A549 (cell line): ENCODE results near the gene OPHN1. TPM values are rescaled to one million over a fixed set of nuclear protein-coding genes. Genes with fewer than 3 reads are reported as not detected.
A peak's percentile ranks its signal among the peaks of the same experiment; 100 is the strongest.

ENCODE experiments used
- ATAC-seq, 2 experiments: fragments of 200-7000 bp in 1 of 2; fragments of >200 bp in 1 of 2; cut with Nextera tagmentation in 1 of 2; cut with Tn5 transposase in 1 of 2; 3 replicates each; pipeline versions ENCODE4 v1.8.0 to v1.9.1; 2018 to 2020; ENCODE audit warnings: mild to moderate bottlenecking in 1 of 2, moderate library complexity in 1 of 2
- CTCF ChIA-PET: fragments of 300-600 bp; sonication (Branson Sonifier 250); formaldehyde crosslinking; extraction: SDS; loops from one replicate; lab custom pipeline; 2021; ENCODE audit warnings: antibody characterized with exemption, inconsistent platforms; lab: Yijun Ruan, JAX
- POLR2A ChIA-PET: fragments of 350-600 bp; formaldehyde crosslinking; extraction: SDS; loops from one replicate; lab custom pipeline; 2021; ENCODE audit warnings: antibody characterized with exemption, inconsistent platforms; lab: Yijun Ruan, JAX
- DNase-seq, 2 experiments: peaks; one replicate each; pipeline versions ENCODE4 v3.0.0 to v3.0.0-alpha.2; 2011 to 2016; ENCODE audit warnings: low read depth in 1 of 2, low spot score in 1 of 2
- FAIRE-seq: peaks from 2 replicates; lab custom pipeline; 2011; peaks lifted over from hg19 to GRCh38; lab: Jason Lieb, UNC
- H3K27ac ChIP-seq, 2 experiments: fragments of >200 bp; sonication (Bioruptor Twin); formaldehyde crosslinking; 3 replicates each; pipeline ENCODE4 v1.5.1; 2016 to 2017
- H3K4me1 ChIP-seq: fragments of >200 bp; sonication (Bioruptor Twin); formaldehyde crosslinking; 3 replicates; pipeline ENCODE4 v1.6.1; 2016
- H3K4me2 ChIP-seq: fragments of >200 bp; sonication (Bioruptor Twin); formaldehyde crosslinking; 3 replicates; pipeline ENCODE4 v1.6.1; 2016
- H3K4me3 ChIP-seq: fragments of >200 bp; sonication (Bioruptor Twin); formaldehyde crosslinking; 3 replicates; pipeline ENCODE4 v1.5.1; 2016
- H3K9me3 ChIP-seq: fragments of >200 bp; sonication (Bioruptor Twin); formaldehyde crosslinking; 3 replicates; pipeline ENCODE4 v1.6.1; 2016
- CBX2 ChIP-seq: fragments of 200-600 bp; sonication (generic); IDR thresholded peaks from 2 replicates; pipeline ENCODE4 v1.6.1; 2016; ENCODE audit warnings: low read depth, mild to moderate bottlenecking, borderline replicate concordance
- CBX8 ChIP-seq: fragments of 200-600 bp; sonication (generic); IDR thresholded peaks from 2 replicates; pipeline ENCODE4 v1.6.1; 2016
- CEBPB ChIP-seq, 2 experiments: fragments of >200 bp in 1 of 2; sonication (Bioruptor Twin) in 1 of 2; formaldehyde crosslinking in 1 of 2; IDR thresholded peaks; 2 replicates each; pipeline ENCODE4 v1.6.1; 2012 to 2016
- ESRRA ChIP-seq: fragments of 150-350 bp; IDR thresholded peaks from 2 replicates; pipeline ENCODE4 v1.6.1; 2014; ENCODE audit warnings: mild to moderate bottlenecking, low read length, borderline replicate concordance
- HEYL ChIP-seq: fragments of 250-450 bp; sonication (Bioruptor Pico); IDR thresholded peaks from 2 replicates; pipeline ENCODE4 v1.8.0; 2021; ENCODE audit warnings: mild to moderate bottlenecking, moderate library complexity
- KDM1A ChIP-seq: fragments of 200-600 bp; sonication (generic); IDR thresholded peaks from 2 replicates; pipeline ENCODE4 v1.6.1; 2016; ENCODE audit warnings: low read depth, mild to moderate bottlenecking
- KDM5A ChIP-seq: fragments of 200-600 bp; sonication (generic); IDR thresholded peaks from 2 replicates; pipeline ENCODE4 v1.6.1; 2016; ENCODE audit warnings: antibody characterized with exemption, mild to moderate bottlenecking
- NFE2L2 ChIP-seq: fragments of 150-350 bp; conservative IDR thresholded peaks from 2 replicates; pipeline ENCODE4 v1.6.1; 2014; ENCODE audit warnings: low read length
- NPAS2 ChIP-seq: fragments of 250-450 bp; sonication (Bioruptor Pico); IDR thresholded peaks from 2 replicates; pipeline ENCODE4 v1.8.0; 2022; ENCODE audit warnings: mild to moderate bottlenecking, moderate library complexity, borderline replicate concordance
- RAD21 ChIP-seq, 2 experiments: fragments of >200 bp in 1 of 2; sonication (Bioruptor Twin) in 1 of 2; formaldehyde crosslinking in 1 of 2; IDR thresholded peaks in 1 of 2; conservative IDR thresholded peaks in 1 of 2; 2 replicates in 1 of 2; 3 replicates in 1 of 2; pipeline ENCODE4 v1.6.1; 2012 to 2018; ENCODE audit warnings: inconsistent platforms in 1 of 2
- RARB ChIP-seq: fragments of 250-450 bp; sonication (Bioruptor Pico); IDR thresholded peaks from 2 replicates; pipeline ENCODE4 v1.8.0; 2021; ENCODE audit warnings: mild to moderate bottlenecking, moderate library complexity
- RCOR1 ChIP-seq: fragments of 150-350 bp; IDR thresholded peaks from 2 replicates; pipeline ENCODE4 v1.6.1; 2014; ENCODE audit warnings: antibody characterized with exemption, low read length, low read depth
- RFX5 ChIP-seq: fragments of 450-650 bp; IDR thresholded peaks from 2 replicates; pipeline ENCODE4 v1.7.1; 2014; ENCODE audit warnings: antibody characterized with exemption, mild to moderate bottlenecking, moderate library complexity
- RNF2 ChIP-seq: fragments of 200-600 bp; sonication (generic); IDR thresholded peaks from 2 replicates; pipeline ENCODE4 v1.6.1; 2016; ENCODE audit warnings: low read depth, mild to moderate bottlenecking, antibody characterized with exemption, moderate library complexity, borderline replicate concordance
- SREBF2 ChIP-seq: fragments of 450-650 bp; IDR thresholded peaks from 2 replicates; pipeline ENCODE4 v1.6.1; 2014; ENCODE audit warnings: mild to moderate bottlenecking, moderate library complexity
- ZC3H11A ChIP-seq: fragments of 450-650 bp; IDR thresholded peaks from 2 replicates; pipeline ENCODE4 v1.6.1; 2014; ENCODE audit warnings: antibody characterized with exemption, mild to moderate bottlenecking
- ZFP36 ChIP-seq: fragments of 450-650 bp; IDR thresholded peaks from 2 replicates; pipeline ENCODE4 v1.6.1; 2014; ENCODE audit warnings: borderline replicate concordance; ENCODE audit not compliant: partially characterized antibody
- ZNF302 ChIP-seq: fragments of 250-450 bp; sonication (Bioruptor Pico); IDR thresholded peaks from 2 replicates; pipeline ENCODE4 v1.9.0; 2021; ENCODE audit warnings: inconsistent platforms, mild to moderate bottlenecking, moderate library complexity
- ZSCAN20 ChIP-seq: fragments of 250-450 bp; sonication (Bioruptor Pico); IDR thresholded peaks from 2 replicates; pipeline ENCODE4 v1.8.0; 2022; ENCODE audit warnings: mild to moderate bottlenecking, moderate library complexity
- WGBS: methylation state at CpG from one replicate; pipeline ENCODE4 v1.1.6; 2017; ENCODE audit errors: missing lambda C conversion rate; 5-methylcytosine and 5-hydroxymethylcytosine counted together
- polyA plus RNA-seq, 4 experiments: library from polyadenylated mRNA; depleted of rRNA in 3 of 4; stranded (reverse); fragments of >200 nt; fragmentation: RNase III in 1 of 4; extraction: RNeasy Plus Mini Kit Qiagen cat#74134 plus additional on column Dnase treatment in 1 of 4; gene quantifications; 2 replicates in 3 of 4; 3 replicates in 1 of 4; pipeline ENCODE4 v1.2.3, GENCODE V29; 2011 to 2017
- TF ChIP-seq, protein P1 (sequence below): IDR thresholded peaks from 2 replicates; pipeline ENCODE4 v1.6.1; 2012; ENCODE audit warnings: low read depth, borderline replicate concordance
- TF ChIP-seq, protein P2 (sequence below): fragments of 250-450 bp; sonication (Bioruptor Pico); IDR thresholded peaks from 2 replicates; pipeline ENCODE4 v1.5.0; 2020; ENCODE audit warnings: low read depth, mild to moderate bottlenecking, moderate library complexity
- TF ChIP-seq, protein P3 (sequence below): fragments of 200-600 bp; sonication (generic); IDR thresholded peaks from 2 replicates; pipeline ENCODE4 v1.6.1; 2016; ENCODE audit warnings: antibody characterized with exemption, mild to moderate bottlenecking, moderate library complexity
- TF ChIP-seq, protein P4 (sequence below): IDR thresholded peaks from 2 replicates; pipeline ENCODE4 v1.6.1; 2012
- TF ChIP-seq, protein P5 (sequence below): fragments of 450-650 bp; IDR thresholded peaks from 2 replicates; pipeline ENCODE4 v1.6.1; 2014; ENCODE audit warnings: antibody characterized with exemption

The OPHN1 gene
- polyA plus RNA-seq, 2 of the 4 experiments (the other 2 are of a cell fraction): 2.0 to 5.7 TPM

DNA sequence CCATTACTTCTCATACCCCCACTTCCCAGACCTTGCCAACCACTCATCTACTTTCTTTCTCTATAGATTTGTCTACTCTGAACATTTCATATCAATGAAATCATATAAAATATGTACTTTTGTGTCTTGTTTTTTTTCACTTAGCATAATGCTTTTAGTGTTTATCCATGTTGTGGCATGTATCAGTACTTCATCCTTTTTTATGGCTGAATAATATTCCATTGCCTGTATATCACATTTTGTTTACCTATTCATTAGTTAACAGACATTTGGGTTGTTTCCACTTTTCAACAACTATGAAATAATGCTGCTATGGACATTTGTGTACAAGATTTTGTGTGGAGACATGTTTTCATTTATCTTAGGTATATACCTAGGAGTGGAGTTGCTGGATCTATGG lies 324.1 kb downstream of the OPHN1 start:
- peak; percentile 91 for FAIRE-seq
- DNase-seq: no peak
- CTCF ChIA-PET: no interaction called here
- Histone ChIP-seq H3K4me1 (peaks cover under 1% of the 10 kb centered on the region; the same call in 2 of the 3 replicates), H3K9me3 (no peaks in the 10 kb centered on the region), H3K4me2 (no peak overlapping the region), H3K4me3 (no peak overlapping the region), H3K27ac (no peak overlapping the region)
- TF ChIP-seq, protein P1, sequence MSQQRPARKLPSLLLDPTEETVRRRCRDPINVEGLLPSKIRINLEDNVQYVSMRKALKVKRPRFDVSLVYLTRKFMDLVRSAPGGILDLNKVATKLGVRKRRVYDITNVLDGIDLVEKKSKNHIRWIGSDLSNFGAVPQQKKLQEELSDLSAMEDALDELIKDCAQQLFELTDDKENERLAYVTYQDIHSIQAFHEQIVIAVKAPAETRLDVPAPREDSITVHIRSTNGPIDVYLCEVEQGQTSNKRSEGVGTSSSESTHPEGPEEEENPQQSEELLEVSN: no peak
- TF ChIP-seq ZFP36 (no peak), RAD21 (conservative IDR thresholded peaks at IDR 0.05 in 1 of 2, IDR thresholded peaks at IDR 0.05 in 1 of 2) (no peak), RNF2 (no peak), CBX8 (no peak), ZNF302 (no peak), SREBF2 (no peak), NFE2L2 (no peak), ESRRA (no peak), CEBPB (IDR thresholded peaks at IDR 0.05) (no peak), CBX2 (no peak), ZC3H11A (no peak), KDM5A (no peak), KDM1A (no peak), RARB (CRISPR knock-in tag) (no peak), ZSCAN20 (CRISPR knock-in tag) (no peak), HEYL (no peak)
- TF ChIP-seq, protein P2, sequence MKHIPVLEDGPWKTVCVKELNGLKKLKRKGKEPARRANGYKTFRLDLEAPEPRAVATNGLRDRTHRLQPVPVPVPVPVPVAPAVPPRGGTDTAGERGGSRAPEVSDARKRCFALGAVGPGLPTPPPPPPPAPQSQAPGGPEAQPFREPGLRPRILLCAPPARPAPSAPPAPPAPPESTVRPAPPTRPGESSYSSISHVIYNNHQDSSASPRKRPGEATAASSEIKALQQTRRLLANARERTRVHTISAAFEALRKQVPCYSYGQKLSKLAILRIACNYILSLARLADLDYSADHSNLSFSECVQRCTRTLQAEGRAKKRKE (CRISPR knock-in tag): no peak
- TF ChIP-seq, protein P3, sequence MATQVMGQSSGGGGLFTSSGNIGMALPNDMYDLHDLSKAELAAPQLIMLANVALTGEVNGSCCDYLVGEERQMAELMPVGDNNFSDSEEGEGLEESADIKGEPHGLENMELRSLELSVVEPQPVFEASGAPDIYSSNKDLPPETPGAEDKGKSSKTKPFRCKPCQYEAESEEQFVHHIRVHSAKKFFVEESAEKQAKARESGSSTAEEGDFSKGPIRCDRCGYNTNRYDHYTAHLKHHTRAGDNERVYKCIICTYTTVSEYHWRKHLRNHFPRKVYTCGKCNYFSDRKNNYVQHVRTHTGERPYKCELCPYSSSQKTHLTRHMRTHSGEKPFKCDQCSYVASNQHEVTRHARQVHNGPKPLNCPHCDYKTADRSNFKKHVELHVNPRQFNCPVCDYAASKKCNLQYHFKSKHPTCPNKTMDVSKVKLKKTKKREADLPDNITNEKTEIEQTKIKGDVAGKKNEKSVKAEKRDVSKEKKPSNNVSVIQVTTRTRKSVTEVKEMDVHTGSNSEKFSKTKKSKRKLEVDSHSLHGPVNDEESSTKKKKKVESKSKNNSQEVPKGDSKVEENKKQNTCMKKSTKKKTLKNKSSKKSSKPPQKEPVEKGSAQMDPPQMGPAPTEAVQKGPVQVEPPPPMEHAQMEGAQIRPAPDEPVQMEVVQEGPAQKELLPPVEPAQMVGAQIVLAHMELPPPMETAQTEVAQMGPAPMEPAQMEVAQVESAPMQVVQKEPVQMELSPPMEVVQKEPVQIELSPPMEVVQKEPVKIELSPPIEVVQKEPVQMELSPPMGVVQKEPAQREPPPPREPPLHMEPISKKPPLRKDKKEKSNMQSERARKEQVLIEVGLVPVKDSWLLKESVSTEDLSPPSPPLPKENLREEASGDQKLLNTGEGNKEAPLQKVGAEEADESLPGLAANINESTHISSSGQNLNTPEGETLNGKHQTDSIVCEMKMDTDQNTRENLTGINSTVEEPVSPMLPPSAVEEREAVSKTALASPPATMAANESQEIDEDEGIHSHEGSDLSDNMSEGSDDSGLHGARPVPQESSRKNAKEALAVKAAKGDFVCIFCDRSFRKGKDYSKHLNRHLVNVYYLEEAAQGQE: no peak
- TF ChIP-seq, protein P4, sequence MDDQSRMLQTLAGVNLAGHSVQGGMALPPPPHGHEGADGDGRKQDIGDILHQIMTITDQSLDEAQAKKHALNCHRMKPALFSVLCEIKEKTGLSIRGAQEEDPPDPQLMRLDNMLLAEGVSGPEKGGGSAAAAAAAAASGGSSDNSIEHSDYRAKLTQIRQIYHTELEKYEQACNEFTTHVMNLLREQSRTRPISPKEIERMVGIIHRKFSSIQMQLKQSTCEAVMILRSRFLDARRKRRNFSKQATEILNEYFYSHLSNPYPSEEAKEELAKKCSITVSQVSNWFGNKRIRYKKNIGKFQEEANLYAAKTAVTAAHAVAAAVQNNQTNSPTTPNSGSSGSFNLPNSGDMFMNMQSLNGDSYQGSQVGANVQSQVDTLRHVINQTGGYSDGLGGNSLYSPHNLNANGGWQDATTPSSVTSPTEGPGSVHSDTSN: no peak
- ATAC-seq: no peak
- POLR2A ChIA-PET: no interaction called here

DNA sequence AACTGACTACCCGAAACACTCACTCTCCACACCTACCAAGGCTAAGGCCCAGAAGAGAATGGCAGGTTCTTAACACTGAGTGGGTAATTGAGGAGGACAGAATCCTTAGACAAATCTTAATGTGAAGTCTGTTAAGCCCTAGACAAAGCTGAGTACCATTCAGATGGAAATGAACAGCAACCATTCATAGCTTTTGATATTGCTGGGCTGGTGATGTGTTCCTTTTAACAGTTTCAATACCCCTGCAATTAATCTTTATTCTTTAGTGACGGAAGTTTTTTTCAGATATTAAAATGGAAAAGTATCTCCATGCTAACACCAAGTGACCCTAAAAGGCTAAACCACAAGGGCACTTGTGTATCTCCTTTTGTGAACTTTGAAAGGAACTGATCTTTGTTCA lies 334.9 kb downstream of the OPHN1 start:
- CTCF ChIA-PET: no interaction called here
- TF ChIP-seq NPAS2 (CRISPR knock-in tag) (no peak), RCOR1 (no peak), RFX5 (no peak)
- TF ChIP-seq, protein P5, sequence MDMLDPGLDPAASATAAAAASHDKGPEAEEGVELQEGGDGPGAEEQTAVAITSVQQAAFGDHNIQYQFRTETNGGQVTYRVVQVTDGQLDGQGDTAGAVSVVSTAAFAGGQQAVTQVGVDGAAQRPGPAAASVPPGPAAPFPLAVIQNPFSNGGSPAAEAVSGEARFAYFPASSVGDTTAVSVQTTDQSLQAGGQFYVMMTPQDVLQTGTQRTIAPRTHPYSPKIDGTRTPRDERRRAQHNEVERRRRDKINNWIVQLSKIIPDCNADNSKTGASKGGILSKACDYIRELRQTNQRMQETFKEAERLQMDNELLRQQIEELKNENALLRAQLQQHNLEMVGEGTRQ: no peak
- POLR2A ChIA-PET: no interaction called here
- Histone ChIP-seq H3K4me1 (no peaks in the 10 kb centered on the region), H3K4me2 (no peak overlapping the region), H3K9me3 (no peaks in the 10 kb centered on the region), H3K4me3 (no peak overlapping the region), H3K27ac (no peak overlapping the region)
- DNase-seq (no peak), ATAC-seq (no peak), FAIRE-seq (peak; percentile 46)
- WGBS: 85% methylated on average over 1 of the region's 2 CpGs
